AG09309 (cell line): ENCODE measurements around the gene NAALADL2.

Experiments
- DNase-seq: peaks from one replicate; pipeline ENCODE4 v3.0.0-alpha.2; 2010; ENCODE audit warnings: low read depth
- H3K4me3 ChIP-seq: 2 replicates; pipeline ENCODE4 v1.5.1; 2011; ENCODE audit warnings: mild to moderate bottlenecking, low read depth, low read length, moderate library complexity; ENCODE audit not compliant: control insufficient read depth
- TF ChIP-seq, protein P1 (sequence below): IDR thresholded peaks from 2 replicates; pipeline ENCODE4 v1.5.1; 2011; ENCODE audit warnings: mild to moderate bottlenecking, low read depth, low read length, inconsistent platforms; ENCODE audit not compliant: insufficient read depth, control insufficient read depth; ENCODE audit errors: missing control alignments

Gene NAALADL2

DNA sequence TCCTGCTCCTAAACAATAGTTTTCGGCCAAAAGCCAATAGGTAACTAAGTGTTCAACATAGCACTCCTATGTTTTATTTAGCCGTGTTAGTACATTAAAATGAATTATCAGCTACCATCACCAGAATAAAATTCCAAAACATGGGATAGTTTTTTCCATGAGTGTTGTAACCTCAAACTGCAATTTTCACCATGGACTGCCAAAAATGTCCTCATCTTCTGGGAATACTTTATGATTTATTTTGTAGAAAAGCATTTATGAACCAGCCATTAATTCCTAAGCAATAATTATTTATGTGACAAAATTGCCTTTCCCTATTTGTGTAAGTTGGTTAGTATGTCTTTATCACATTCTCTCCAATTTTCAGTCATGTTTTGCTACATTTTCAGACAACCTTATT is 438.1 kb downstream of the NAALADL2 start:
- TF ChIP-seq, protein P1, sequence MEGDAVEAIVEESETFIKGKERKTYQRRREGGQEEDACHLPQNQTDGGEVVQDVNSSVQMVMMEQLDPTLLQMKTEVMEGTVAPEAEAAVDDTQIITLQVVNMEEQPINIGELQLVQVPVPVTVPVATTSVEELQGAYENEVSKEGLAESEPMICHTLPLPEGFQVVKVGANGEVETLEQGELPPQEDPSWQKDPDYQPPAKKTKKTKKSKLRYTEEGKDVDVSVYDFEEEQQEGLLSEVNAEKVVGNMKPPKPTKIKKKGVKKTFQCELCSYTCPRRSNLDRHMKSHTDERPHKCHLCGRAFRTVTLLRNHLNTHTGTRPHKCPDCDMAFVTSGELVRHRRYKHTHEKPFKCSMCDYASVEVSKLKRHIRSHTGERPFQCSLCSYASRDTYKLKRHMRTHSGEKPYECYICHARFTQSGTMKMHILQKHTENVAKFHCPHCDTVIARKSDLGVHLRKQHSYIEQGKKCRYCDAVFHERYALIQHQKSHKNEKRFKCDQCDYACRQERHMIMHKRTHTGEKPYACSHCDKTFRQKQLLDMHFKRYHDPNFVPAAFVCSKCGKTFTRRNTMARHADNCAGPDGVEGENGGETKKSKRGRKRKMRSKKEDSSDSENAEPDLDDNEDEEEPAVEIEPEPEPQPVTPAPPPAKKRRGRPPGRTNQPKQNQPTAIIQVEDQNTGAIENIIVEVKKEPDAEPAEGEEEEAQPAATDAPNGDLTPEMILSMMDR = no peak
- no peak for DNase-seq
- H3K4me3 ChIP-seq = no peak overlapping the region

DNA sequence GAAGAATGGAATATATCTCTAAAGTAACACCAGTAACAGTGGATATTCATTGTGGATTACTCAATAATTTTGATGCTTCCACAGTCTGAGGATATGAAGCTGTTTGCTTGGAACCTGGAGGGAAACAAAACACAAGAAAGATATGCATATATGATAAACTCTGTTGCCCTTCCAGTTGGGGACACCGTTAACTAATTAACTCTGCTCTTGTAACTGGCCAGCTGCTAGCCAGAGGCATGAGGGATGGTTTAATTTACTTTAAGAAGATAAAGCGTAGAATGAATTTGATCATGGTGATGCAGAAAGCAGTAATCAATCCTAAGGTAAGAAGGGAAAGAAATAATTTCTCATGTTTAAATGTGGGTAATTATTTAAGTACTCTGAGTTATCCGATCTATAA is 442.6 kb downstream of the NAALADL2 start:
- no peak for DNase-seq
- TF ChIP-seq, protein P1 = no peak
- no peak overlapping the region for H3K4me3 ChIP-seq

DNA sequence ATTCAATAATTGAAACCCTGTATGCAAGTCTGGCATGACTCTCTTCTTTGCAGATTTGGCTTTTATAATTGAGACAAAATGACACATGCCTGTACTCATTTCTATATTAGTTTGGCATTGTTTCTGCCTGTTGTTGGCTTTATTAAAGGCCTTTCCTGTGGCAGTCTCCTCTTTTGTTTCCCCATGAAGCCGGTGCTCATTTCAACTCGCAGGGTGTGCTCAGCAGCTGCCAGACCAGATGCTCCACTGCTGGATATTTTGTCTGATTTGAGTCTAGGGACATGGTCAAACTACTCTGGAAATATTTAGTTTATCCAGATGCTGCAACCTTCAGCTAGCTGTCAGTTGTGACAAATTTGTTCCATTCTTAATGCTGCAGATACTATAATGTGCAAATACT is 445.3 kb downstream of the NAALADL2 start:
- TF ChIP-seq, protein P1 = no peak
- H3K4me3 ChIP-seq = no peak overlapping the region
- DNase-seq = no peak

DNA sequence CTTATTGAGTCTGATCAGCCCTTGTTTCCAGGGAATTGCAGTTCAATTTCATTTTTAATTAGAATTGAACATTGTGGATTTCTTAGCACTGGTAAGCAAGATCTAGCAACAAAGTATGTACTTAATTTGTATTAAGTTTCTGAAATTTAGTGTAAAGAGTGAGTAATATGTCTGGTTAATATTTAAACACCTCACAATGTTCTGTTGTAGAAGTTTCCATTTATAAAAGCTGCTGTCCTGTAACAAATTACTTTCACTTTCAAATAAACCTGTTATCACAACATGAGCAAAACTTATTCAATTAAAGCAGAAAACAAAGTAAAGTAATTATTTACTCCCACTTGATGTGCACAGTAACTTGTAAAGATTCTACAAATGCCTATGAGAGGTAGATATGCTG is 448.5 kb downstream of the NAALADL2 start:
- TF ChIP-seq, protein P1 = no peak
- DNase-seq = no peak
- no peak overlapping the region for H3K4me3 ChIP-seq

DNA sequence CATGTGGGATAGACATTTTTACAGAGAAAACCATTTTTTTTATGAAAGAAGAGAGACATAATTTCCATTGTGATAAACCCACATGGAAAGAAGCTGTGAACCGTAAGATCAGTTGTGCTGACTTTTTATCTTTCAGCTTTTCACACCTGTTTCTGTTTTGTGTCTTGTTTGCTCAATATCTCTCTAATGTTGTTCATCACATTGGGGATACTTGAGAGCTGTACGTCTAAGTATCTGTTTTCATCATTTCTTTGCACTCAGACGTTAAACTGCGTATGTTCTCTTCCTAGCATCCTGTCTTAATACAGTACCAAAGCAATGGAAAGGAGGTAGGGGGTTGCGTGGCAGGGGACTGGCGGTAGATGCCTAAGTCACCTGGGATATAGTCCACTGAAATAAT is 449.0 kb downstream of the NAALADL2 start:
- no peak for DNase-seq
- TF ChIP-seq, protein P1 = no peak
- H3K4me3 ChIP-seq = no peak overlapping the region

DNA sequence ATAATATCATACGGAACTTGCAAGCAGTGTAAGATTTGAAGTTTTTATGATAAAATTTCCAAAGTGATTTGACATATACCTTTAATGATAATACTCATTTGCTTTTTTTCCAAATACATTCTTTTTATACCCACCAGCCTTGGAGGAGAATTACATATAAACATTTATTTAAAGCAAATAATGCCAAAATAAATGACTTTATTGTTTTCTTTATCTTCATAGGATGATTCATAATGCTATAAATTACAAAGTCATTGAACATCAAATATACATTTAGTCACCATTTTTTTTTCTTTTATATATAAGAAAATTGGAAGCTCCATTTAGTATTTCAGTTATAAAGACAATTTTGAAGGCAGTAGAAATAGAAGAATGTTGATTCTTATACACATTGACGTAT is 450.9 kb downstream of the NAALADL2 start:
- no peak overlapping the region for H3K4me3 ChIP-seq
- no peak for DNase-seq
- TF ChIP-seq, protein P1 = no peak

DNA sequence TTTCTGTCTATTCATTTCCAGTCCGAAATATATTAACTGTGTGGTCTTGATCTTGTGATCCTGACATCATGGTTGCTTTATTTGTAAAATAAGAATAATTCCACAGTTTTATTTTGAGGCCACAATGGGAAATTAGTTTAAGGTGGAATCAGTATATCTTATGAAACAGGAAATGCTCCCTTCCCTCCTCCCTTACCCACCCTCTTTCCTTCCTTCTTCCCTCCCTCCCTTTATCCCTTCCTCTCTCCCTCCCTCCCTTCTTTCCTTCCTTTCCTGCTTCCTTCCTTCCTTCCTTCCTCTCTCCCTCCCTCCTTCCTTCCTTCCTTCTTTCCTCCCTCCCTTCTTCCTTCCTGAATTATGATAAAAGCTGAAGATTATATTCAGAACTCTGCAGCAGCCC is 452.3 kb downstream of the NAALADL2 start:
- H3K4me3 ChIP-seq = no peak overlapping the region
- TF ChIP-seq, protein P1 = no peak
- DNase-seq = no peak
